Posterior cingulate gyrus (tissue), 11 donors: ENCODE results near the gene TPRG1.

ENCODE experiments used
- DNase-seq, 10 donors: peaks; one replicate each; pipeline versions ENCODE4 v3.0.0 to v3.0.0-alpha.2; 2020 to 2021; ENCODE audit warnings: mixed read lengths in 3 of 10
- intact Hi-C: fragments of 100-400 bp; cut with DNase I; formaldehyde crosslinking; loops from one replicate; pipeline ENCODE4 v1.15.1; 2023

TPRG1 gene

DNA sequence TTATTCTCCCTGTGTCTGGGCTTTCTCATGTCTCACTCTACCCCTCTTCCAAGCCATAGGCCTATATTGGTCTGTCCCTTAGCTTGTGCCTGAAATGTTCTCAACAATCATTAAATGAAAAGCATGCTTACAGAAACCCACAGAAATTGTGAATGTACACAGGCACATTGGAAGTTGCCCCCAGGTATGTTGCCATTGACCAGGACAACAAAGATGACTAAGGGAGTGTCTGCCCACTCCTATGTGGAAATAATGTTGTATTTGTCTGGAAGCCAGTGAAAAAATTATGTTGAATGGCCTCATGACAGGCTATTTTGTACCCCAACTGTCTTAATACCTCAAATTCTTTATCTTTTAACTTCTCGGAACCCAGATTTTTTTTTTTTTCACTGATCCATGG is 102.0 kb downstream of the TPRG1 start:
- intact Hi-C loops = no loop called here

GRCh38 chr3:189275182-189275581 is 103.4 kb downstream of the TPRG1 start:
- DNase-seq = no peak
- intact Hi-C loops = no loop called here

More for the DNA sequence above, 102.0 kb downstream of the TPRG1 start:
- DNase-seq = no peak

- DNase-seq = no peak
- intact Hi-C loops = no loop called here
These were observed 104.1 kb downstream of the TPRG1 start for GRCh38 chr3:189275852-189276251.

DNA sequence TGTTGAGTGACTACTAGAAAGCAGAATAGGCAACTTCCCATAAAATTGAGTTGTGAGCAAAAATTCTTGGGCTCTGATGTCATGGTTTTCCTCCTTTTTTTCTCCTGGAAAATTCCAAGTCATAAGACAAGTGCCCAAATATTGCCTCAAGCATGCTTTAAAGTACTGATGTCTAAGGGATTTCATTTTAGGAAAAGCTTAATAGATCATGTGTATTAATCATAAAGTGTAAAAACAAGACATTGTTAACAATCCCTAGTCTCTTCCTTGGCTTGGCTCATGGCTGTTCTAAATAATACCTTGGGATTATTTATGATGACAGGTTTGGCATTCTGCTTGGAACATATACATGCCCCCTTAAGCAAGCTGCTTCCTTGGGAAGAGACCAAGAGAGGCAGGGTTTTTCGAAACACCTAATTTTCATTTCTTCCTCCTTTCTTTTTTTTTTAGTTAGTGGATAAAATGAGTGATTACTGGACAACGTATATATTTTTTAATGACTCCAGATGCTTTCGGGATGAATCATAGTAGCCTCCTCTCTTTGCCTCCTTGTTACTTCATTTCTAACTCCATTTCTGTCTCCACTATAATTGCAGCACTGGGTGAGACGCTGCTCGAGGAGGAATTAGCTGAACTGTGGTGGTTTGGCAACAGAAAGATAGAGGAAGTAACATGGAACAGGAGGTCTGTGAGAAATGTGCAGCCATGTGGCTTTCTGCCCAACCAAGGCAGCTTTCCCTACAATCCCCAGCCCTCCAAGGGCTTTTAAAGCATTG is 104.9 kb downstream of the TPRG1 start:
- intact Hi-C loops = no loop called here
- DNase-seq = no peak

GRCh38 chr3:189277711-189278110 is 105.9 kb downstream of the TPRG1 start:
- no peak for DNase-seq

GRCh38 chr3:189278221-189278620 is 106.5 kb downstream of the TPRG1 start:
- intact Hi-C loops = no loop called here
- DNase-seq = no peak

More at GRCh38 chr3:189277711-189278110, 105.9 kb downstream of the TPRG1 start:
- intact Hi-C loops = no loop called here

DNA sequence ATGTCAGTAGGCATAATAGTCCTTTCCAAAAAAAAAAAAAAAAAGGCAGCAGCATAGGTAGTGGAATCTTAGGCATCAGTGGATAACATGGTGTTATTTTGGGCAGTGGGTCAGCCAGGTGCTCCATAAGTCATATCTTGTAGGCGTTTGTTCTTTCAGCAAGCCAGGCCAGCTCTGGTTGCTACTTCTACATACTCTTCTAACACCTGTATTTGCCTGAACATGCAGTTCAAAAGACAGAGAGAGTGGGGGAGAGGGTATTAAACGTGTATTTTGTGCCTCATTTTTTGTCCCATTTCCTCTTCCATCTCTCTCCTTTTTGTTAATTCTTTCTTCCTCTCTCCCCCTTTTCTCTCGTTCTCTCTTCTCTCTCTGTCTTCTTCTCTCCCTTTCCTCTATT is 110.4 kb downstream of the TPRG1 start:
- intact Hi-C loops = no loop called here
- DNase-seq = no peak

DNA sequence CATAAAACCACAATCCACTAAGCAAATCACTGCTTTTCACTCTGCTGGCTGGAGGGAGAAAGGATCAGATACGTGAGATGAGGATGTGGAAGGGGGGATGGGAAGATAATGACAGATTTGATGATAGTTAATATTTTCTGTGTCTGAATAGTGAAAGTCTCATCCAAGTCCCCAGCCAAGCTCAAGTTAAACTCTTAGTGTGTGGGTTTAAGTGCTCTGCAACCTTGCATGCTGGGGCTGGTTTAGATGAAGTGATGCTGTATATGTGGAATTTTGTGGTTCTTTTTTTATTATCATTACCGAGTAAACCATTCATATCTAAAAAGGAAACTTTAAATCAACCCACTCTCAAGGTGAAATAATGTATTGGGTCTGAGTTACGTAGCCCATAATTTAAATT is 111.0 kb downstream of the TPRG1 start:
- intact Hi-C loops = no loop called here
- DNase-seq = no peak

DNA sequence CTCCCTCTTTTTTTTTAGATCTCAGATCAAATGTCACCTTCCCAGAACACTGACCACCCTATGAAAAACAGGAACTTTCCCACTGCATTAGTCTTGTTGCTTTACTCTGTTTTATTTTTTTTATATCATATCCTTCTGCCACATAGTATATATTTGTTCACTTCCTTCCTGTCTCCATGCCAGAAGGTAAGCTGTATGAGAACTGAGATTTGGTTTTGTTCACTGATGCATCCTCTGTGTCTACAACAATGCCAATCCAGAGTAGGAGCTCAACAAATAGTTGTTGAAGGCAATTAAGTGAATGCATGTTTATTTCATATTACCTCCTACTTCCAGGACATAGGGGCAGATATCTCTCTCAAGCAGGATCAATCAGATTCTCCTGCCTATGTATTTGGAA is 114.4 kb downstream of the TPRG1 start:
- DNase-seq = no peak
- intact Hi-C loops = no loop called here

DNA sequence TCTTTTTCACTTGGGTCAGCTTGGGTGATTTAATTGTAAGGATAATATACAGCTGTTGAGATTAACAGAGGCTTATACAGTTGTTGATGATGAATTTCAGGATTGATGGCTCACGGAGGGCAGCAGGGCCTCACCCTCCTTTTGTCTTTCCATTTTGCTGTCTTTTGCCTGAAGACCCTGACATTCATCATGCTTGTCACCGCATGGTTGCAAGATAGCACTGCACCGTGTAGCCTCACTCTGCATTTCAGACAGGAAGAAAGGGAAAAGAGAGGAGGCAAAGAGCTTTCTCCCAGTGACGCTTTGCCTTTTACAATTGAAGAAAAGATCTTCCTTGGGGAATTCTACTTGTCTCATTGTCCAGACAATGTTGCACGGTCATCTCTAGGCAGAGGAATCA is 115.1 kb downstream of the TPRG1 start:
- intact Hi-C loops = no loop called here
- no peak for DNase-seq

DNA sequence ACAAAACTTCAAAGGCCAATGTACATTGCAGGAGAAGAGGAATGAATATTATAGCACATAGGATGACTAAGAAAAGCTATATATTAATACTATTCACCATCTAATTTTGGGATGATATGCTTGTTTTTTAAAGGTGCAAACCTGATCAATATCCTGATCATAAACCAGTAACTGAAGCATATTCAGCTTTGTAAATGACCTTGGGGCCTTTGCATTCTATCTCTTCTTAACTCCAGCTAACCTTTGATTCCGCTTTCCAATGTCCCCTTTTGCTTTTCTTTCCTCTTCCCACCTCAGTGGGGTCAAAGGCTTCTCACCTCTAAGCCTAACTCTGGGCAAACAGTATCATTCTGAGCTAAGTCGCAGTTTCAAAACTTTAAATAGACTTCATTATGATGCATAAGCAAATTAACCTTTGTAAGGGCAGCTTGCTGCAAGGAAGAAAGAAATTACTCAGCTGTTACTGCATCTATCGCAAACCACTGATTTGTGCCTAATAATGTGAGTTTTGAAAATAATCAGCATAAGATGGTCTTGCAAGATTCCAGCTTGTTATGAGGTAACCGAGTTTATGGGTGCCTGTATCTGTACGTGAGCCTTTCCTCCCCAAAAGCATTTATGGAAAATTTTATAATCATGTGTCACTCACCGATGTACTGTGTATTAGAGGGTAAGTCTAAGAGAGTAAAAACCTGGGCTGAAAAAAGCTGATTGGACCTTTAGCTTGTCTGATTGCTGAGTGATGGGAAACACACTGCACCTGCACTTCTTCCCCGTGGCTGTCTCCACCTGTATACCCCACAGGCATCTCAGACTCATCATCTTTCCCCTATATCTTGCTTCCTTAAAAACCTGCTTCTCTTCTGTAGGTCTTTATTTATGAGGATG is 116.8 kb downstream of the TPRG1 start:
- intact Hi-C loops = no loop called here
- DNase-seq = no peak

GRCh38 chr3:189289251-189289650 is 117.5 kb downstream of the TPRG1 start:
- intact Hi-C loops = no loop called here
- no peak for DNase-seq

- no peak for DNase-seq
- intact Hi-C loops = no loop called here
These were observed 121.1 kb downstream of the TPRG1 start for GRCh38 chr3:189292667-189293484.

- intact Hi-C loops = no loop called here
- no peak for DNase-seq
These were observed 122.9 kb downstream of the TPRG1 start for GRCh38 chr3:189294649-189295048.

GRCh38 chr3:189295089-189295488 is 123.3 kb downstream of the TPRG1 start:
- intact Hi-C loops = no loop called here
- no peak for DNase-seq

- intact Hi-C loops = no loop called here
- DNase-seq = no peak
These were observed 126.2 kb downstream of the TPRG1 start for GRCh38 chr3:189297932-189298331.

GRCh38 chr3:189298469-189299375 is 127.0 kb downstream of the TPRG1 start:
- intact Hi-C loops = no loop called here

DNA sequence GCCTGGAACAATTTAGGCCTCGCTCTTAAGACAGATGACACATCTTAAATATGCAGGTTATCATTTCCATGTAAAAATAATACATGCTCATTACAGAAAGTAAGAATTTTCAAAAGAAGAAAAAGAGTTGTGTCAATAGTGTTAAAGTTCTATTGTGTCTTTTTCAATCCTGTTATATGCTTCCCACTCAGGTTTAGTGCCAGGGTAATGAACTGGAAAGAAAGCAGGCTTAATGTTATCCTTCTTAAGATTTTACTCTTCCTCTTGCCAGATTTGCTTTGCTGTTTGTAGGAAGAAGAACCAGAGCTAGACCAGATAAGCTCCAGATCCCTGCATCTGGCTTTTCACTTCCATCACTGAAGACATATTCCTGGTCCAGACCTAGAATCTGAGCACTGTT is 128.6 kb downstream of the TPRG1 start:
- intact Hi-C loops = no loop called here
- DNase-seq = no peak

More at GRCh38 chr3:189298469-189299375, 127.0 kb downstream of the TPRG1 start:
- DNase-seq = no peak

DNA sequence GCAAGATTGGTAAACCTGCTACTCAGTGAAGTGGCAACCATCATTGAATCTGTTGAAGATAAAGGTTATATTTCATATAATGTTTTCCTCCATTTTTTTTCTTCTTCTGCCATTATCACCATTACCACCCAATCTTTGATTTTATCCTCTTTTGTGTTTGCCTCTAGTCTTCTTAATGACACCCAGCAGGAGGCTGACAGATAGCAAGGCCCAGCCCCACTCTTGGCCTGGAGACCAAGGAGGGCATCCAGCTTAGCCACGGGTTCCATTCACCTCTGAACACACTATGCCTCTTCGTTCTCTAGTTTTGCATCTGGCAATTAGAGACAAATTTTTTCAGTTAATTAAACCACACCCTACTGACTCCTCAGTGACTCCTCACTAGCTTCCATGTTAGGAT is 129.7 kb downstream of the TPRG1 start:
- intact Hi-C loops = no loop called here
- no peak for DNase-seq

GRCh38 chr3:189303584-189303983 is 131.8 kb downstream of the TPRG1 start:
- intact Hi-C loops = no loop called here
- no peak for DNase-seq
